ENCODE data around the gene C5orf34. TPM values are rescaled to one million over a fixed set of nuclear protein-coding genes. Genes with fewer than 3 reads are reported as not detected.

C5orf34 gene
- total and polyA plus RNA-seq, 2 donors (not counting 3 experiments of a cell fraction or from before 2014, with no cell fraction given) = 2.1 to 6.5 TPM

DNA sequence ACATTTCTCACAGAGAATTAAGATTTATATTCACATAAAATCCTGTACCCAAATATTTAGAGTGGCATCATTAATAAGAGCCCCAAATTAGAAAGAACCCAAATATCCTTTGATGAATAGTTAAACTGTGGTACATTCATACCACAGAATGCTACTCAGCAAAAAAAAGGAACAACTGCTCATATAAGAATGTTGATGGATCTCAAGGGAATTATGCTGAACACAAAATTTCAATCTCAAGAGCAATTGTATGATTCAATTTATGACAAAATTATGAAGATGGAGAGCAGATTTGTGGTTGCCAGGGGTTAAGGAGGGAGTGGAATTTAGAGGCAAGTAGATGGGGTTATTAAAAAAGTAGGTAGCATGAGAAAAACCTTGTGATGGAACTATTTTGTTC is 46.4 kb upstream of the C5orf34 start:
- H3K4me1 ChIP-seq (ENCODE audit: control insufficient read depth, extremely low read depth, insufficient read depth, low read length) = peaks cover 4% of the 10 kb centered on the region
- ChIA-PET CTCF (no interaction called here), POLR2A (no interaction called here)
- no peak overlapping the region for H3K27ac ChIP-seq (ENCODE audit: insufficient read depth, low read depth, low read length)
- intact Hi-C loops (cut with micrococcal nuclease) (no loop called here), dilution Hi-C loops (cut with MboI; ENCODE audit: extremely low pct_ligation_motif_present, low sequenced_read_pairs) (no loop called here)
- FAIRE-seq (no peak), DNase-seq (ENCODE audit: low read depth, low spot score) (no peak)
- H3K36me3 ChIP-seq (ENCODE audit: control insufficient read depth in 2 of 2, extremely low read depth in 1 of 2, insufficient read depth in 2 of 2, low read length in 2 of 2) = no peaks in the 10 kb centered on the region
- peaks cover 1 to 3% of the 10 kb centered on the region in 2 experiments for H3K27me3 ChIP-seq (ENCODE audit: control insufficient read depth in 2 of 2, insufficient read depth in 2 of 2, low read length in 2 of 2)
- H3K9ac ChIP-seq (replicated peaks; ENCODE audit: extremely low read depth, insufficient read depth, low read length) = no peak overlapping the region
- no peaks in the 10 kb centered on the region for H3K9me1 ChIP-seq (replicated peaks; ENCODE audit: control insufficient read depth, extremely low read depth, insufficient read depth, low read length)
- no peak overlapping the region for H3K4me3 ChIP-seq (replicated peaks in 1 of 3; ENCODE audit: insufficient read depth in 1 of 3, low read depth in 1 of 3, low read length in 3 of 3)
- TF ChIP-seq EZH2 (IDR thresholded peaks at IDR 0.05; ENCODE audit: borderline replicate concordance, low read depth, low read length, severe bottlenecking) = no peak
- TF ChIP-seq, protein P1, sequence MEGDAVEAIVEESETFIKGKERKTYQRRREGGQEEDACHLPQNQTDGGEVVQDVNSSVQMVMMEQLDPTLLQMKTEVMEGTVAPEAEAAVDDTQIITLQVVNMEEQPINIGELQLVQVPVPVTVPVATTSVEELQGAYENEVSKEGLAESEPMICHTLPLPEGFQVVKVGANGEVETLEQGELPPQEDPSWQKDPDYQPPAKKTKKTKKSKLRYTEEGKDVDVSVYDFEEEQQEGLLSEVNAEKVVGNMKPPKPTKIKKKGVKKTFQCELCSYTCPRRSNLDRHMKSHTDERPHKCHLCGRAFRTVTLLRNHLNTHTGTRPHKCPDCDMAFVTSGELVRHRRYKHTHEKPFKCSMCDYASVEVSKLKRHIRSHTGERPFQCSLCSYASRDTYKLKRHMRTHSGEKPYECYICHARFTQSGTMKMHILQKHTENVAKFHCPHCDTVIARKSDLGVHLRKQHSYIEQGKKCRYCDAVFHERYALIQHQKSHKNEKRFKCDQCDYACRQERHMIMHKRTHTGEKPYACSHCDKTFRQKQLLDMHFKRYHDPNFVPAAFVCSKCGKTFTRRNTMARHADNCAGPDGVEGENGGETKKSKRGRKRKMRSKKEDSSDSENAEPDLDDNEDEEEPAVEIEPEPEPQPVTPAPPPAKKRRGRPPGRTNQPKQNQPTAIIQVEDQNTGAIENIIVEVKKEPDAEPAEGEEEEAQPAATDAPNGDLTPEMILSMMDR (IDR thresholded peaks at IDR 0.05; ENCODE audit: extremely low read depth in 1 of 2, insufficient read depth in 1 of 2, low read depth in 1 of 2, low read length in 2 of 2) = no peak
- no peak for TF ChIP-seq JUN (IDR thresholded peaks at IDR 0.05; ENCODE audit: borderline replicate concordance, insufficient read depth, insufficient read length, low read depth)
- no peak for TF ChIP-seq POLR2AphosphoS5 (IDR thresholded peaks at IDR 0.05; ENCODE audit: insufficient read depth, low read depth, low read length)
- no peak for TF ChIP-seq FOS (IDR thresholded peaks at IDR 0.05; ENCODE audit: borderline replicate concordance, insufficient read depth, low read length)
- TF ChIP-seq GATA2 (IDR thresholded peaks at IDR 0.05; ENCODE audit: insufficient read depth, insufficient read length, low read depth, low read length) = no peak
- TF ChIP-seq POLR2A (IDR thresholded peaks at IDR 0.05; ENCODE audit: low read depth, low read length) = no peak
- TF ChIP-seq, protein P2, sequence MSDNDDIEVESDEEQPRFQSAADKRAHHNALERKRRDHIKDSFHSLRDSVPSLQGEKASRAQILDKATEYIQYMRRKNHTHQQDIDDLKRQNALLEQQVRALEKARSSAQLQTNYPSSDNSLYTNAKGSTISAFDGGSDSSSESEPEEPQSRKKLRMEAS (IDR thresholded peaks at IDR 0.05; ENCODE audit: insufficient read depth, insufficient read length) = no peak
- no peak for TF ChIP-seq MYC (IDR thresholded peaks at IDR 0.05; ENCODE audit: low read depth, low read length)
- H3K9me3 ChIP-seq (replicated peaks; ENCODE audit: control insufficient read depth, insufficient read depth, low read length) = no peaks in the 10 kb centered on the region
- H3K4me2 ChIP-seq (ENCODE audit: insufficient read depth, low read length) = no peak overlapping the region
- BruUV-seq (replicated peaks) = no TSS peak
- H3K79me2 ChIP-seq (ENCODE audit: control insufficient read depth, insufficient read depth, low read length) = peaks cover under 1% of the 10 kb centered on the region
- H2AFZ ChIP-seq (ENCODE audit: low read depth, low read length) = no peak overlapping the region
- no peaks in the 10 kb centered on the region for H4K20me1 ChIP-seq (replicated peaks; ENCODE audit: control insufficient read depth, extremely low read depth, insufficient read depth, low read length)
